Measurements from ENCODE around the gene ZDHHC11.
A peak's percentile ranks its signal among the peaks of the same experiment; 100 is the strongest.
"Not testable (repeated sequence)": the region's sequence is repeated elsewhere in the genome, so short reads cannot be mapped to it uniquely, and the experiment has no call there.

The ZDHHC11 gene

GRCh38 chr5:798505-799138, 52.2 kb downstream of the ZDHHC11 start:
- not testable (repeated sequence) for DNase-seq

GRCh38 chr5:797986-798385, 52.8 kb downstream of the ZDHHC11 start:
- not testable (repeated sequence) for DNase-seq

GRCh38 chr5:795873-796272, 54.9 kb downstream of the ZDHHC11 start:
- DNase-seq = not testable (repeated sequence)

GRCh38 chr5:794948-795347, 55.8 kb downstream of the ZDHHC11 start:
- not testable (repeated sequence) for DNase-seq

- not testable (repeated sequence) for DNase-seq
These were observed 62.1 kb downstream of the ZDHHC11 start for GRCh38 chr5:788703-789102.

- not testable (repeated sequence) for DNase-seq
These were observed 62.9 kb downstream of the ZDHHC11 start for GRCh38 chr5:787857-788233.

- DNase-seq = not testable (repeated sequence)
These were observed 63.4 kb downstream of the ZDHHC11 start for GRCh38 chr5:787224-787856.

GRCh38 chr5:785181-785705, 65.5 kb downstream of the ZDHHC11 start:
- peak; percentile 3 to 30 for DNase-seq

- peak; percentile 92 to 98 for DNase-seq
These were observed 66.2 kb downstream of the ZDHHC11 start, which contains the start of gene ZDHHC11B for GRCh38 chr5:784428-785177. ZDHHC11B (minus strand) TSS chr5:784729; CDS start chr5:766919, 17,810 bp downstream.

GRCh38 chr5:783881-784427, 66.8 kb downstream of the ZDHHC11 start:
- DNase-seq = peak in 1 of 2 experiments; percentile 20

- DNase-seq = peak in 1 of 2 experiments; percentile 12
These were observed 67.6 kb downstream of the ZDHHC11 start for GRCh38 chr5:783049-783802.

- not testable (repeated sequence) for DNase-seq
These were observed 68.4 kb downstream of the ZDHHC11 start for GRCh38 chr5:782356-782755.

GRCh38 chr5:780571-780970, 70.2 kb downstream of the ZDHHC11 start:
- DNase-seq = not testable (repeated sequence)

- not testable (repeated sequence) for DNase-seq
These were observed 71.8 kb downstream of the ZDHHC11 start for GRCh38 chr5:778967-779366.

- not testable (repeated sequence) for DNase-seq
These were observed 72.4 kb downstream of the ZDHHC11 start for GRCh38 chr5:778421-778820.

GRCh38 chr5:777756-778161, 73.0 kb downstream of the ZDHHC11 start:
- DNase-seq = no peak

- DNase-seq = peak in 1 of 2 experiments; percentile 4
These were observed 73.7 kb downstream of the ZDHHC11 start for GRCh38 chr5:776862-777711.

GRCh38 chr5:775961-776861, 74.6 kb downstream of the ZDHHC11 start:
- DNase-seq = peak in 1 of 2 experiments; percentile 1

GRCh38 chr5:775595-775960, 75.2 kb downstream of the ZDHHC11 start:
- DNase-seq = not testable (repeated sequence)

GRCh38 chr5:774854-775505, 75.8 kb downstream of the ZDHHC11 start:
- DNase-seq = not testable (repeated sequence)

All from stimulated activated CD4-positive, alpha-beta T cell treated with anti-CD3 and anti-CD28 coated beads, Interleukin-4, amount 100 ng/mL, for 4 hours (primary cell).